Measurements from ENCODE around the gene MCMBP. TPM values are rescaled to one million over a fixed set of nuclear protein-coding genes. Genes with fewer than 3 reads are reported as not detected.

Gene MCMBP
- total RNA-seq, 2 donors from 2014 or later = 120 to 134 TPM

- Mint-ChIP-seq H3K27ac (peak overlapping the region in 1 of 2 donors; percentile 50), H3K27me3 (no peaks in the 10 kb centered on the region), H3K36me3 (peaks cover 71% of the 10 kb centered on the region), H3K4me1 (ENCODE audit: low read depth in 2 of 2) (peaks cover 12 to 19% of the 10 kb centered on the region in 2 donors), H3K4me3 (no peak overlapping the region), H3K9me3 (no peaks in the 10 kb centered on the region)
- ATAC-seq (no peak), DNase-seq (ENCODE audit: low spot score) (no peak)
These were observed 39.7 kb downstream of the MCMBP start for GRCh38 chr10:119832951-119833350.

GRCh38 chr10:119831656-119832055 lies 41.0 kb downstream of the MCMBP start:
- ATAC-seq = no peak
- H3K27me3 Mint-ChIP-seq = no peaks in the 10 kb centered on the region
- H3K4me3 Mint-ChIP-seq = no peak overlapping the region
- H3K4me1 Mint-ChIP-seq (ENCODE audit: low read depth in 2 of 2) = peaks cover 12 to 19% of the 10 kb centered on the region in 2 donors
- no peak overlapping the region for H3K27ac Mint-ChIP-seq
- DNase-seq (ENCODE audit: low spot score) = no peak
- H3K36me3 Mint-ChIP-seq = peaks cover 66% of the 10 kb centered on the region
- H3K9me3 Mint-ChIP-seq = no peaks in the 10 kb centered on the region

GRCh38 chr10:119830851-119831250 lies 41.8 kb downstream of the MCMBP start:
- ATAC-seq (no peak), DNase-seq (ENCODE audit: low spot score) (no peak)
- no peaks in the 10 kb centered on the region for H3K27me3 Mint-ChIP-seq
- H3K36me3 Mint-ChIP-seq = peaks cover 60% of the 10 kb centered on the region
- no peak overlapping the region for H3K27ac Mint-ChIP-seq
- H3K9me3 Mint-ChIP-seq = no peaks in the 10 kb centered on the region
- H3K4me1 Mint-ChIP-seq (ENCODE audit: low read depth in 2 of 2) = peaks cover 12 to 19% of the 10 kb centered on the region in 2 donors
- no peak overlapping the region for H3K4me3 Mint-ChIP-seq

- ATAC-seq (no peak), DNase-seq (ENCODE audit: low spot score) (no peak)
- peaks cover 7 to 10% of the 10 kb centered on the region in 2 donors for H3K4me1 Mint-ChIP-seq (ENCODE audit: low read depth in 2 of 2)
- no peak overlapping the region for H3K4me3 Mint-ChIP-seq
- no peaks in the 10 kb centered on the region for H3K27me3 Mint-ChIP-seq
- no peaks in the 10 kb centered on the region for H3K9me3 Mint-ChIP-seq
- H3K36me3 Mint-ChIP-seq = peaks cover 49% of the 10 kb centered on the region
- no peak overlapping the region for H3K27ac Mint-ChIP-seq
These were observed 43.2 kb downstream of the MCMBP start for GRCh38 chr10:119829429-119829828.

GRCh38 chr10:119827430-119827829 lies 45.2 kb downstream of the MCMBP start:
- Mint-ChIP-seq H3K4me3 (no peak overlapping the region), H3K27ac (no peak overlapping the region), H3K36me3 (peaks cover 38% of the 10 kb centered on the region), H3K9me3 (no peaks in the 10 kb centered on the region), H3K27me3 (no peaks in the 10 kb centered on the region), H3K4me1 (ENCODE audit: low read depth in 2 of 2) (no peaks in the 10 kb centered on the region)
- no peak for DNase-seq (ENCODE audit: low spot score)
- ATAC-seq = no peak

GRCh38 chr10:119826771-119827170 lies 45.9 kb downstream of the MCMBP start:
- no peak overlapping the region for H3K4me3 Mint-ChIP-seq
- H3K9me3 Mint-ChIP-seq = no peaks in the 10 kb centered on the region
- H3K36me3 Mint-ChIP-seq = peaks cover 31% of the 10 kb centered on the region
- DNase-seq (ENCODE audit: low spot score) (no peak), ATAC-seq (no peak)
- H3K27ac Mint-ChIP-seq = no peak overlapping the region
- H3K27me3 Mint-ChIP-seq = no peaks in the 10 kb centered on the region
- no peaks in the 10 kb centered on the region for H3K4me1 Mint-ChIP-seq (ENCODE audit: low read depth in 2 of 2)

- Mint-ChIP-seq H3K36me3 (peaks cover 18% of the 10 kb centered on the region), H3K4me3 (no peak overlapping the region), H3K9me3 (no peaks in the 10 kb centered on the region), H3K4me1 (ENCODE audit: low read depth in 2 of 2) (no peaks in the 10 kb centered on the region), H3K27ac (no peak overlapping the region), H3K27me3 (no peaks in the 10 kb centered on the region)
- DNase-seq (ENCODE audit: low spot score) (no peak), ATAC-seq (no peak)
These were observed 48.3 kb downstream of the MCMBP start for GRCh38 chr10:119824299-119824698.

GRCh38 chr10:119821182-119821581 lies 51.5 kb downstream of the MCMBP start:
- peaks cover 7% of the 10 kb centered on the region for H3K36me3 Mint-ChIP-seq
- H3K4me1 Mint-ChIP-seq (ENCODE audit: low read depth in 2 of 2) = peaks cover 11 to 12% of the 10 kb centered on the region in 2 donors
- no peak overlapping the region for H3K4me3 Mint-ChIP-seq
- DNase-seq (ENCODE audit: low spot score) (no peak), ATAC-seq (no peak)
- no peak overlapping the region for H3K27ac Mint-ChIP-seq
- no peaks in the 10 kb centered on the region for H3K27me3 Mint-ChIP-seq
- H3K9me3 Mint-ChIP-seq = no peaks in the 10 kb centered on the region

- Mint-ChIP-seq H3K4me3 (no peak overlapping the region), H3K36me3 (peaks cover 10% of the 10 kb centered on the region), H3K4me1 (ENCODE audit: low read depth in 2 of 2) (peaks cover 23 to 25% of the 10 kb centered on the region in 2 donors), H3K9me3 (no peaks in the 10 kb centered on the region), H3K27ac (no peak overlapping the region), H3K27me3 (no peaks in the 10 kb centered on the region)
- DNase-seq (ENCODE audit: low spot score) (no peak), ATAC-seq (no peak)
These were observed 53.8 kb downstream of the MCMBP start for GRCh38 chr10:119818889-119819270.

GRCh38 chr10:119817991-119818888 lies 54.4 kb downstream of the MCMBP start:
- Mint-ChIP-seq H3K9me3 (no peaks in the 10 kb centered on the region), H3K4me3 (no peak overlapping the region), H3K27me3 (no peaks in the 10 kb centered on the region), H3K27ac (no peak overlapping the region), H3K36me3 (peaks cover 6% of the 10 kb centered on the region), H3K4me1 (ENCODE audit: low read depth in 2 of 2) (peaks cover 23 to 25% of the 10 kb centered on the region in 2 donors)
- DNase-seq (ENCODE audit: low spot score) (peak; percentile 70), ATAC-seq (peak; percentile 56 to 70)

- peak overlapping the region; percentile 8 for H3K4me3 Mint-ChIP-seq
- H3K27ac Mint-ChIP-seq = no peak overlapping the region
- peaks cover 6% of the 10 kb centered on the region for H3K36me3 Mint-ChIP-seq
- H3K4me1 Mint-ChIP-seq (ENCODE audit: low read depth in 2 of 2) = peaks cover 23 to 25% of the 10 kb centered on the region in 2 donors
- DNase-seq (ENCODE audit: low spot score) (no peak), ATAC-seq (peak in 1 of 2 donors; percentile 61)
- no peaks in the 10 kb centered on the region for H3K9me3 Mint-ChIP-seq
- no peaks in the 10 kb centered on the region for H3K27me3 Mint-ChIP-seq
These were observed 57.0 kb downstream of the MCMBP start for GRCh38 chr10:119815671-119816070.

- no peak for DNase-seq (ENCODE audit: low spot score)
- no peaks in the 10 kb centered on the region for H3K9me3 Mint-ChIP-seq
- H3K27ac Mint-ChIP-seq = no peak overlapping the region
- peaks cover 28 to 29% of the 10 kb centered on the region in 2 donors for H3K4me1 Mint-ChIP-seq (ENCODE audit: low read depth in 2 of 2)
- peaks cover 6% of the 10 kb centered on the region for H3K36me3 Mint-ChIP-seq
- H3K27me3 Mint-ChIP-seq = no peaks in the 10 kb centered on the region
- no peak overlapping the region for H3K4me3 Mint-ChIP-seq
- no peak for ATAC-seq
These were observed 60.0 kb downstream of the MCMBP start for GRCh38 chr10:119812684-119813083.

- Mint-ChIP-seq H3K27ac (no peak overlapping the region), H3K9me3 (no peaks in the 10 kb centered on the region), H3K4me3 (no peak overlapping the region), H3K4me1 (ENCODE audit: low read depth in 2 of 2) (peaks cover 17 to 18% of the 10 kb centered on the region in 2 donors), H3K36me3 (peaks cover 6% of the 10 kb centered on the region), H3K27me3 (no peaks in the 10 kb centered on the region)
- no peak for DNase-seq (ENCODE audit: low spot score)
- no peak for ATAC-seq
These were observed 61.5 kb downstream of the MCMBP start for GRCh38 chr10:119811122-119811521.

- no peaks in the 10 kb centered on the region for H3K9me3 Mint-ChIP-seq
- H3K4me1 Mint-ChIP-seq (ENCODE audit: low read depth in 2 of 2) = peaks cover 6% of the 10 kb centered on the region in 2 donors
- no peak overlapping the region for H3K4me3 Mint-ChIP-seq
- ATAC-seq = peak; percentile 83 to 87
- H3K36me3 Mint-ChIP-seq = no peaks in the 10 kb centered on the region
- no peaks in the 10 kb centered on the region for H3K27me3 Mint-ChIP-seq
- H3K27ac Mint-ChIP-seq = peak overlapping the region in 1 of 2 donors; percentile 33
- DNase-seq (ENCODE audit: low spot score) = no peak
These were observed 64.5 kb downstream of the MCMBP start for GRCh38 chr10:119807960-119808697.

Data from natural killer cell treated with Interleukin-12 subunit alpha and Interleukin-12 subunit beta and Interleukin-15 and Interleukin-18, amount 100 ng/mL, for 72 hours (primary cell).